ENCODE data around the gene ITGA1.

Gene ITGA1

GRCh38 chr5:52895572-52896413 is 108.1 kb downstream of the ITGA1 start:
- no peak for ATAC-seq (ENCODE audit: low read depth)
- Histone ChIP-seq H3K4me1 (ENCODE audit: insufficient read depth, poor library complexity, severe bottlenecking) (peaks cover 4% of the 10 kb centered on the region), H3K4me3 (ENCODE audit: severe bottlenecking) (no peak overlapping the region), H3K27me3 (ENCODE audit: insufficient read depth, poor library complexity, severe bottlenecking) (peaks cover 5% of the 10 kb centered on the region), H3K27ac (ENCODE audit: poor library complexity, severe bottlenecking) (no peak overlapping the region), H3K9me3 (ENCODE audit: severe bottlenecking) (no peaks in the 10 kb centered on the region), H3K36me3 (ENCODE audit: low read depth) (no peaks in the 10 kb centered on the region)
- no peak for DNase-seq (ENCODE audit: low spot score)
- no peak for TF ChIP-seq CTCF (IDR thresholded peaks at IDR 0.05; ENCODE audit: poor library complexity, severe bottlenecking)

- Histone ChIP-seq H3K27me3 (ENCODE audit: insufficient read depth, poor library complexity, severe bottlenecking) (peaks cover 4% of the 10 kb centered on the region), H3K4me1 (ENCODE audit: insufficient read depth, poor library complexity, severe bottlenecking) (peaks cover 4% of the 10 kb centered on the region), H3K27ac (ENCODE audit: poor library complexity, severe bottlenecking) (no peak overlapping the region), H3K4me3 (ENCODE audit: severe bottlenecking) (no peak overlapping the region), H3K36me3 (ENCODE audit: low read depth) (no peaks in the 10 kb centered on the region), H3K9me3 (ENCODE audit: severe bottlenecking) (no peaks in the 10 kb centered on the region)
- TF ChIP-seq CTCF (IDR thresholded peaks at IDR 0.05; ENCODE audit: poor library complexity, severe bottlenecking): no peak
- no peak for ATAC-seq (ENCODE audit: low read depth)
- DNase-seq (ENCODE audit: low spot score): no peak
Measured at GRCh38 chr5:52896534-52897237, 109.0 kb downstream of the ITGA1 start.

- H3K4me1 ChIP-seq (ENCODE audit: insufficient read depth, poor library complexity, severe bottlenecking): peaks cover 4% of the 10 kb centered on the region
- no peaks in the 10 kb centered on the region for H3K9me3 ChIP-seq (ENCODE audit: severe bottlenecking)
- ATAC-seq (ENCODE audit: low read depth) (no peak), DNase-seq (ENCODE audit: low spot score) (no peak)
- H3K27ac ChIP-seq (ENCODE audit: poor library complexity, severe bottlenecking): no peak overlapping the region
- no peaks in the 10 kb centered on the region for H3K36me3 ChIP-seq (ENCODE audit: low read depth)
- H3K27me3 ChIP-seq (ENCODE audit: insufficient read depth, poor library complexity, severe bottlenecking): no peaks in the 10 kb centered on the region
- H3K4me3 ChIP-seq (ENCODE audit: severe bottlenecking): no peak overlapping the region
- TF ChIP-seq CTCF (IDR thresholded peaks at IDR 0.05; ENCODE audit: poor library complexity, severe bottlenecking): no peak
Measured at GRCh38 chr5:52897238-52897614, 109.5 kb downstream of the ITGA1 start.

GRCh38 chr5:52898961-52899680 is 111.4 kb downstream of the ITGA1 start:
- no peak for ATAC-seq (ENCODE audit: low read depth)
- no peak for DNase-seq (ENCODE audit: low spot score)
- no peaks in the 10 kb centered on the region for H3K36me3 ChIP-seq (ENCODE audit: low read depth)
- H3K4me3 ChIP-seq (ENCODE audit: severe bottlenecking): no peak overlapping the region
- H3K27ac ChIP-seq (ENCODE audit: poor library complexity, severe bottlenecking): no peak overlapping the region
- H3K9me3 ChIP-seq (ENCODE audit: severe bottlenecking): no peaks in the 10 kb centered on the region
- H3K4me1 ChIP-seq (ENCODE audit: insufficient read depth, poor library complexity, severe bottlenecking): no peaks in the 10 kb centered on the region
- no peak for TF ChIP-seq CTCF (IDR thresholded peaks at IDR 0.05; ENCODE audit: poor library complexity, severe bottlenecking)
- H3K27me3 ChIP-seq (ENCODE audit: insufficient read depth, poor library complexity, severe bottlenecking): no peaks in the 10 kb centered on the region

Data from RWPE2 (cell line).